ENCODE data around the gene CNTN5.

- TF ChIP-seq POLR2AphosphoS5 (IDR thresholded peaks at IDR 0.05) (no peak), CTCF (IDR thresholded peaks at IDR 0.05; ENCODE audit: poor library complexity, severe bottlenecking) (no peak), EP300 (conservative IDR thresholded peaks at IDR 0.05; ENCODE audit: poor library complexity, severe bottlenecking) (no peak), RAD21 (conservative IDR thresholded peaks at IDR 0.05) (no peak), TAF1 (IDR thresholded peaks at IDR 0.05; ENCODE audit: low read depth) (no peak), MXI1 (conservative IDR thresholded peaks at IDR 0.05; ENCODE audit: poor library complexity, severe bottlenecking) (no peak), EZH2 (IDR thresholded peaks at IDR 0.05; ENCODE audit: borderline replicate concordance, insufficient read depth, low read length, poor library complexity, severe bottlenecking) (no peak)
Measured at GRCh38 chr11:99567334-99567956, 546.7 kb downstream of the CNTN5 start.
